Tibial nerve (tissue), 4 donors: Measurements from ENCODE around the gene PDZRN3. TPM values are rescaled to one million over a fixed set of nuclear protein-coding genes. Genes with fewer than 3 reads are reported as not detected.

Experiments used
- DNase-seq, 2 donors: peaks; one replicate each; pipeline ENCODE4 v3.0.0-alpha.2; 2019; ENCODE audit warnings: low spot score in 2 of 2
- H3K27ac ChIP-seq, 4 donors: fragments of 200-600 bp; sonication (generic) in 3 of 4; one replicate each; pipeline ENCODE4 v1.5.1; 2017 to 2019; ENCODE audit warnings: mild to moderate bottlenecking in 1 of 4
- H3K27me3 ChIP-seq, 2 donors: fragments of 200-600 bp; sonication (generic) in 1 of 2; one replicate each; pipeline versions ENCODE4 v1.5.1 to v1.6.0; 2017 to 2019
- H3K36me3 ChIP-seq, 3 donors: fragments of 200-600 bp; sonication (generic); one replicate each; pipeline ENCODE4 v1.5.1; 2018 to 2019
- H3K4me1 ChIP-seq, 4 donors: fragments of 200-600 bp; sonication (generic) in 3 of 4; one replicate each; pipeline ENCODE4 v1.5.1; 2017 to 2019
- H3K4me3 ChIP-seq, 4 donors: fragments of 200-600 bp; sonication (generic) in 3 of 4; one replicate each; pipeline ENCODE4 v1.5.1; 2017 to 2019; ENCODE audit warnings: mild to moderate bottlenecking in 1 of 4, moderate library complexity in 1 of 4
- H3K9me3 ChIP-seq, 4 donors: fragments of 200-600 bp; sonication (generic) in 3 of 4; one replicate each; pipeline ENCODE4 v1.5.1; 2017 to 2019
- CTCF ChIP-seq, 5 experiments: fragments of 200-600 bp in 3 of 5; fragments of 450-650 bp in 2 of 5; sonication (generic) in 3 of 5; IDR thresholded peaks; one replicate each; pipeline ENCODE4 v1.5.1; 2016 to 2019; ENCODE audit warnings: antibody characterized with exemption in 5 of 5, mild to moderate bottlenecking in 3 of 5, moderate library complexity in 2 of 5
- EP300 ChIP-seq, 2 donors: sonication (generic); formaldehyde crosslinking; IDR thresholded peaks; one replicate each; pipeline ENCODE4 v1.6.1; 2017; ENCODE audit warnings: antibody characterized with exemption in 2 of 2, mild to moderate bottlenecking in 1 of 2
- POLR2A ChIP-seq, 2 donors: fragments of 450-650 bp; IDR thresholded peaks; one replicate each; pipeline ENCODE4 v1.6.1; 2017; ENCODE audit warnings: antibody characterized with exemption in 2 of 2, mild to moderate bottlenecking in 2 of 2, moderate library complexity in 2 of 2
- WGBS, 2 donors: methylation state at CpG; one replicate each; pipeline ENCODE4 v1.1.5; 2018; 5-methylcytosine and 5-hydroxymethylcytosine counted together
- total RNA-seq, 4 donors: library from RNA; depleted of rRNA; stranded (reverse); fragments of >200 nt; gene quantifications; one replicate each; pipeline ENCODE4 v1.1.0, GENCODE V29; 2016

Gene PDZRN3
- total RNA-seq, 4 donors from 2014 or later: 48.3 to 87.2 (median 64.3) TPM

- no peak for DNase-seq
- Histone ChIP-seq H3K4me1 (peaks cover 0 to 50% (median 14%) of the 10 kb centered on the region in 4 donors), H3K27me3 (no peaks in the 10 kb centered on the region), H3K27ac (no peak overlapping the region), H3K36me3 (no peaks in the 10 kb centered on the region), H3K4me3 (no peak overlapping the region), H3K9me3 (no peaks in the 10 kb centered on the region)
- TF ChIP-seq POLR2A (IDR thresholded peaks at IDR 0.05) (no peak), EP300 (IDR thresholded peaks at IDR 0.05) (no peak), CTCF (IDR thresholded peaks at IDR 0.05) (no peak)
- 40 to 48% methylated on average over 5 to 8 of the region's 8 CpGs for WGBS, 2 donors
Measured at GRCh38 chr3:73490453-73491286, 134.1 kb downstream of the PDZRN3 start.

GRCh38 chr3:73485877-73486330 lies 138.8 kb downstream of the PDZRN3 start:
- no peak for TF ChIP-seq CTCF (IDR thresholded peaks at IDR 0.05)
- TF ChIP-seq EP300 (IDR thresholded peaks at IDR 0.05): no peak
- no peaks in the 10 kb centered on the region for H3K9me3 ChIP-seq
- no peaks in the 10 kb centered on the region for H3K27me3 ChIP-seq
- H3K4me3 ChIP-seq: no peak overlapping the region
- H3K36me3 ChIP-seq: no peaks in the 10 kb centered on the region
- DNase-seq: no peak
- 75 to 85% methylated on average over 4 of the region's 4 CpGs for WGBS, 2 donors
- H3K27ac ChIP-seq: no peak overlapping the region
- H3K4me1 ChIP-seq: peaks cover 0 to 23% (median under 1%) of the 10 kb centered on the region in 4 donors

GRCh38 chr3:73484656-73485248 lies 140.0 kb downstream of the PDZRN3 start:
- TF ChIP-seq EP300 (IDR thresholded peaks at IDR 0.05) (no peak), CTCF (IDR thresholded peaks at IDR 0.05) (no peak), POLR2A (IDR thresholded peaks at IDR 0.05) (no peak)
- Histone ChIP-seq H3K4me3 (no peak overlapping the region), H3K36me3 (no peaks in the 10 kb centered on the region), H3K9me3 (no peaks in the 10 kb centered on the region), H3K27ac (no peak overlapping the region), H3K27me3 (no peaks in the 10 kb centered on the region), H3K4me1 (peaks cover 0 to 23% (median 0%) of the 10 kb centered on the region in 4 donors)
- no peak for DNase-seq
- 73 to 80% methylated on average over 7 of the region's 7 CpGs for WGBS, 2 donors

- no peaks in the 10 kb centered on the region for H3K27me3 ChIP-seq
- DNase-seq: no peak
- peaks cover 0 to 19% (median 0%) of the 10 kb centered on the region in 4 donors for H3K4me1 ChIP-seq
- WGBS, 2 donors: 90 to 92% methylated on average over 3 of the region's 3 CpGs
- H3K27ac ChIP-seq: no peak overlapping the region
- H3K36me3 ChIP-seq: no peaks in the 10 kb centered on the region
- H3K4me3 ChIP-seq: no peak overlapping the region
- H3K9me3 ChIP-seq: no peaks in the 10 kb centered on the region
- TF ChIP-seq POLR2A (IDR thresholded peaks at IDR 0.05) (no peak), CTCF (IDR thresholded peaks at IDR 0.05) (no peak), EP300 (IDR thresholded peaks at IDR 0.05) (no peak)
Measured at GRCh38 chr3:73481888-73482287, 142.9 kb downstream of the PDZRN3 start.

- Histone ChIP-seq H3K4me3 (no peak overlapping the region), H3K27me3 (no peaks in the 10 kb centered on the region), H3K27ac (peak overlapping the region in 1 of 4 donors; percentile 22), H3K4me1 (peaks cover 0 to 19% (median 0%) of the 10 kb centered on the region in 4 donors), H3K9me3 (no peaks in the 10 kb centered on the region), H3K36me3 (no peaks in the 10 kb centered on the region)
- TF ChIP-seq POLR2A (IDR thresholded peaks at IDR 0.05) (no peak), EP300 (IDR thresholded peaks at IDR 0.05) (peak in 1 of 2 donors; percentile 29)
- WGBS, 2 donors: 71 to 84% methylated on average over 3 of the region's 3 CpGs
- no peak for DNase-seq
Measured at GRCh38 chr3:73480187-73480672, 144.5 kb downstream of the PDZRN3 start.
